ENCODE results near the gene STAC2. TPM values are rescaled to one million over a fixed set of nuclear protein-coding genes. Genes with fewer than 3 reads are reported as not detected.

STAC2 gene, protein sequence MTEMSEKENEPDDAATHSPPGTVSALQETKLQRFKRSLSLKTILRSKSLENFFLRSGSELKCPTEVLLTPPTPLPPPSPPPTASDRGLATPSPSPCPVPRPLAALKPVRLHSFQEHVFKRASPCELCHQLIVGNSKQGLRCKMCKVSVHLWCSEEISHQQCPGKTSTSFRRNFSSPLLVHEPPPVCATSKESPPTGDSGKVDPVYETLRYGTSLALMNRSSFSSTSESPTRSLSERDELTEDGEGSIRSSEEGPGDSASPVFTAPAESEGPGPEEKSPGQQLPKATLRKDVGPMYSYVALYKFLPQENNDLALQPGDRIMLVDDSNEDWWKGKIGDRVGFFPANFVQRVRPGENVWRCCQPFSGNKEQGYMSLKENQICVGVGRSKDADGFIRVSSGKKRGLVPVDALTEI
- 0.13 to 0.17 TPM (median 0.14 TPM) in 5 replicates for total RNA-seq (2022; extraction: Qiagen RNA extraction; ENCODE audit: low read depth)

DNA sequence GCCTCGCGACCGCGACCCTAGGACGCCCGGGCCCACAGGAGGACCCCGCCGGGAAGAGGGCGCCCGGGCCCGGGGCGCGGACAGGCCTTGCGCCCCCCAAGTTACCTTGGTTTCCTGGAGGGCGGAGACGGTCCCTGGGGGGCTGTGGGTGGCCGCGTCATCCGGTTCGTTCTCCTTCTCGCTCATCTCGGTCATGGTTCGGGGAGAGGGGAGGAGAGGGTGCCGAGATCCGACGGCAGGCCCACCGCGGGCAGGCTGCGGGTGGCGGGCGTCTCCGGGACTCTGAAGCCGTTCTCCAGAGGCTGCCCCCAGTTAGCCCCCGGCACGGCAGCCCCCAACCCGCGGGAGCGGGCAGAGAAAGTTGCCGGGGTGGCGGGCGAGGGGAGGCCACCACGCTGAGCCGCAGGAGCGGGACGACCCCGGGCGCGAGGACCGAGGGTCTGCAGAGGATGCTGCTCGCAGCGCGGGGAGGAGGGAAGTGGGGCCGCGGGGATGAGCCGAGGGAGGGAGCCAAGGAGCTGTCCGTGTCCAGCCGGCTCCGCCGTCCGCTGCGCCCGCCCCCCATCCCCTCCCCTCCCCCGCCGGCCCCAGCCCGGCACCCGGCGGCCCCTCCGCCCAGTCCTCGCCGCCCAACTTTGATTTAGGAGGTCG, at the start of gene STAC2:
Gene STAC2, minus strand, starts transcription at position 638 of the 651 bp plus-strand sequence. Its CDS starts 443 bp downstream, at position 195.

DNA sequence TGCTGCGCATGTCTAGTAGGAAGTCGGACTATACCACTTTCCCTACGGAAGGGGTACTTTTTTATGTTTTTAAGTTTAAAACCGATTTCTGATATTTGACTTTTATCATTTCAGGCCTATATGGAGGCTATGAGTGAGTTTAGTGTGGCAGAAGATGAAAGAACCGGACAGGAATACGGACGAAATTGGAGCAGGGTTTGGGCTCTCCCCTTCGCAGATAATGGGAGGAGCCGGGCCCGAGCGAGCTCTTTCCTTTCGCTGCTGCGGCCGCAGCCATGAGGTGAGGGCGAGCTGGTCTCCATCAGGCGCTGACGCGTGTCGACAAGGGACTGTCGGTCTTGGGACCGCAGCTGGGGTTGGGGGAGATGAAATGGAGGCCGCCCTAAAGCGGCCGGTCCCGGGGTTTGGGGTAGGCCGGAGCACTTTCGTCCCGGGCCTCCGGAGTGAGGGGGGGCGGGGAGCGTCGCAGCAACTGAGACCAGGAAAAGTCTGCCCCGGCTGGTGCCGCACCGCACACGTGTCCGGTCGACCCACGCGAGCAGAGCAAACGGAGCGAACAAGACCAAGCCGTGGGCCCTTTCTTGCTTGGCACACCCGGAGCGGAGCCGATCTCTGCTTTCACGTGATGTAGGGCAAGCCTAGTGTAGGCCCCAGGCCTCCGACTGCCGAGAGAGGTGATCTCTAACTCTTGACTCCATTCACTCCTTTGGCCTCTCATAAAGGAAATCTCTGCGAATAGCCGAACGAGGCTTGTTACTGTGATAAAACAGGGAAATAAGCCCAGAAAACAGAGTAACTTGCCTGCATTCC, 25.5 kb downstream of the STAC2 start, which contains the start of gene RPL19:
Gene RPL19, plus strand, starts transcription at position 214 of the 810 bp plus-strand sequence. Its CDS starts 62 bp downstream, at position 276.

DNA sequence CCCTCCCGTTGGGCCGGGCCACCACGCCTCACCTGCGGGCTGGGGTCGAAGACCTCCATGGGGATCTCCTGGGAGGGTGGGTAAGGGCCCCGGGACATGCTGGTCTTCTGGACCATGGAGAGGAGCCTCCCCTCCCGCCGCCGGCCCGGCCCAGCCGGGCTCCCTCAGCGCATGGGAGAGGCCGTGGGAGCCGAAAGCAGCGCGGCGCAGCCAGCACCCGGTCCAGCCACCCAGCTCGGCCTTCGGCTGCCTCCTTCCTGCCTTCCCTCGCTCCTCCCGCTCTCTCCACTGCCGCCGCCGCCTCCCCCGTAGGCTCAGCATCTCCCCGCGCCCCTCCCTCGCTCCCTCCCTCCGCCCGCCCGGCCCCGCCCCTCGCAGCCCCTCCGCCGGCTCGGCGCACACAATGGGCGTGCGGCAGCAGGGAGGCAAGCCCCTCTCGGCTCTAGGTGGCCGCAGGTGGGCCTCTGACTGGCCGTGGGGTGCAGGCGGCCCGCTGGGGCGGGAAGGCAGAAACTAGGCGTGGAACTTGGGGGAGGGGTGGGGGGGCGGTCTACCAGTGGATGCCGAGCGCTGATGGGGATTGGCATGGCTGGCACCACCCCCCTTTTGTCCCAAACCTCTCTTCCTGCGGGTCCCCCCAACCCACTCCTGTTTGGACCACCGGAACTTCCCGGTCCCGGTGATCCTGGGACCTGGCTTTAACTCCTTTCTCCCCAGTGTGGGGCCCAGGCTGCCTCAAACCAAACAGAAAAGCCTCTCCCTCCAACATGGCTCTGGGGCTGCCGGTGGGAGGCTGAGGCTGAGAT, 28.2 kb downstream of the STAC2 start, which contains the start of gene CACNB1:
Gene CACNB1, minus strand, starts transcription at position 290 of the 806 bp plus-strand sequence. Its CDS starts 174 bp downstream, at position 116.

DNA sequence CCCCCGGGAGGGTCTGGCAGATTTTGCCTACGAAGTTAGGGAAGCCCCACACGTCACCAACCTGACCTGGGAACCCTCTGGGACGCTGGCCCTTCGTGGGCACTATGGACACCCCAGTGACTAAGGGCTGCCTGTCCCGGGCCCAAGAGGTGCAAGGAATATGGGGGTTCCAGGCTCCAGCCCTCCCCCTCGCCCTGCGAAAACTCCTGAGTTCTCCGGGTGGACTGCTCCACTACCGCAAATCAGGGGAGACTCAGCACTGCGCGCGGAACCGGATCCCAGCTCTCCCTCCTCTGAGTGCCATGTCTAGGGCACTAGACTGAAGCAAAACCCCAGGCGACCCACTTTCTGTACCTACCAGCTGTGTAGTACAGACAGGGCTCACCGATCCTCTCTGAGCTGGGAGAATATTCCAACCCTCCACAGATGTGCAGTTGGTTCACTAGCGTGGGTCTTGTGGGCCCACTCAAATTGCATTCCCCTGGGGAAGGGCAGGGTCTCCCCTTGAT, 59.9 kb downstream of the STAC2 start, which contains the start of gene ARL5C:
Gene ARL5C, minus strand, starts transcription at position 321 of the 509 bp plus-strand sequence. CDS start 401 bp downstream, outside the sequence.

Other genes with a start within 250 kb of the STAC2 start
- 0.13 to 0.20 TPM (median 0.15 TPM) in 5 replicates for gene PLXDC1, start 74.3 kb downstream of the STAC2 start, total RNA-seq (2022; extraction: Qiagen RNA extraction; ENCODE audit: low read depth)
- not detected in 5 replicates for gene ARL5C, start 59.8 kb downstream of the STAC2 start, total RNA-seq (2022; extraction: Qiagen RNA extraction; ENCODE audit: low read depth)
- 4.9 to 6.3 TPM (median 5.2 TPM) in 5 replicates for gene CACNB1, start 28.3 kb downstream of the STAC2 start, total RNA-seq (2022; extraction: Qiagen RNA extraction; ENCODE audit: low read depth)
- 3,811 to 4,308 TPM (median 4,036 TPM) in 5 replicates for gene RPL19, start 25.7 kb downstream of the STAC2 start, total RNA-seq (2022; extraction: Qiagen RNA extraction; ENCODE audit: low read depth)
- gene FBXL20, start 175.7 kb upstream of the STAC2 start, total RNA-seq (2022; extraction: Qiagen RNA extraction; ENCODE audit: low read depth) = 7.5 to 9.4 TPM (median 8.7 TPM) in 5 replicates
- gene MED1, start 225.3 kb upstream of the STAC2 start, total RNA-seq (2022; extraction: Qiagen RNA extraction; ENCODE audit: low read depth) = 27.1 to 38.2 TPM (median 33.3 TPM) in 5 replicates
- 34.5 to 41.9 TPM (median 38.5 TPM) in 5 replicates for gene CDK12, start 235.5 kb upstream of the STAC2 start, total RNA-seq (2022; extraction: Qiagen RNA extraction; ENCODE audit: low read depth)

Data from A549 treated with CpdA at 1 μM for 4 hours (cell line).